C4-2B (cell line): Measurements from ENCODE around the gene ADORA2A.
"Not testable (repeated sequence)": the region's sequence is repeated elsewhere in the genome, so short reads cannot be mapped to it uniquely, and the experiment has no call there.

Experiments
- H3K27ac ChIP-seq: fragments of 450-650 bp; 2 replicates; pipeline ENCODE4 v1.5.1; 2017
- CTCF ChIP-seq: fragments of 450-650 bp; conservative IDR thresholded peaks from 2 replicates; pipeline ENCODE4 v1.5.1; 2017; ENCODE audit warnings: mild to moderate bottlenecking
- ZFX ChIP-seq: fragments of 450-650 bp; IDR thresholded peaks from 2 replicates; pipeline ENCODE4 v1.6.1; 2017

ADORA2A gene

GRCh38 chr22:24483976-24484545, 56.7 kb downstream of the ADORA2A start:
- no peak overlapping the region for H3K27ac ChIP-seq
- TF ChIP-seq CTCF (no peak), ZFX (no peak)

- no peak for TF ChIP-seq ZFX
- TF ChIP-seq CTCF: no peak
- no peak overlapping the region for H3K27ac ChIP-seq
Observed at GRCh38 chr22:24485170-24485569, 57.8 kb downstream of the ADORA2A start.

GRCh38 chr22:24485608-24486007, 58.2 kb downstream of the ADORA2A start:
- TF ChIP-seq CTCF (no peak), ZFX (no peak)
- H3K27ac ChIP-seq: no peak overlapping the region

- TF ChIP-seq ZFX (no peak), CTCF (no peak)
- no peak overlapping the region for H3K27ac ChIP-seq
Observed at GRCh38 chr22:24486501-24486921, 59.1 kb downstream of the ADORA2A start.

GRCh38 chr22:24489011-24489410, 61.6 kb downstream of the ADORA2A start:
- H3K27ac ChIP-seq: no peak overlapping the region
- TF ChIP-seq CTCF (no peak), ZFX (no peak)

GRCh38 chr22:24489434-24489833, 62.0 kb downstream of the ADORA2A start:
- H3K27ac ChIP-seq: not testable (repeated sequence)
